Amniotic stem cell (primary cell): Measurements from ENCODE around the gene SLAIN2.
"Not testable (repeated sequence)": the region's sequence is repeated elsewhere in the genome, so short reads cannot be mapped to it uniquely, and the experiment has no call there.

ENCODE experiments used
- DNase-seq: peaks from one replicate; lab custom pipeline; 2025; lab: John Stamatoyannopoulos, UW

SLAIN2 gene

DNA sequence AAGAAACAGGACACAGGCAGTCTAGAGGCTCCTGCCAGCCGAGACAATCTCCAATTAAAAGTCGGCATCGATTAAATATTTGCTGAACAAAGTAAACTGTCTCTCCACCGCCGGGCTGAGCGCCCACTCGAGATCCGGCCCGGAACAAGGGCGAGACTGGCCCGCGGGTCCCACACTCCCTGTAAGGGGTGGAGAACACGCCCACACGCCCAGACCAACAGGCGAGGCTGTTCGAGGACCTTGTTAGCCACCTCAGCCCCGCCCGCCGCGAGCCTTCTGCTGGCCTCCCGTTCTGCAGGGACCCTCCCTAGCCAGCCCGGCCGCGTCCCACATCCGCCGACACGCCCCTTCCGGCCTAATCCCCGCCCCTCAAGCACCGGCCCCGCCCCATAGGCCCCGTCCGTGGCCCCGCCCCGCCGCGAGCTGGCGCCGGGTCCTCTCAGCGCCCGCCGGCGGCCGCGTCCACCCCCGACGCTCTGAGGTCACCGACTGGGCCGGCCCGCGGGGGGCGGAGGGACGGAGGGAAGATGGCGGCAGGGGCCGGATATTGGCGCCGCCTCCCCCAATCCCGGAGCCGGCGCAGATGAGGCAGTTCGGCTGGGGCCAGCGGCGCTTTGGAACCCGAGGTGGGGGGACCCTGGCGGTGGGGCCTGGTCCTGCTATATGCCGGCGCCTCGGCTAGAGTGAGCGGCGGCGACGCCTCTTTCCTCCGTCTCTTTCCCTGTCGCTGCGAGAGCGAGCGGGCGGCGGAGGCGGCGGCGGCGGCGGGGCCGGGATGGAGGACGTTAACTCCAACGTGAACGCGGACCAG, at the start of gene SLAIN2:
Gene SLAIN2 (plus strand): TSS at position 565 of the 811 bp plus-strand sequence. CDS start 211 bp downstream, at position 776.
- peak; percentile 99 for DNase-seq

DNA sequence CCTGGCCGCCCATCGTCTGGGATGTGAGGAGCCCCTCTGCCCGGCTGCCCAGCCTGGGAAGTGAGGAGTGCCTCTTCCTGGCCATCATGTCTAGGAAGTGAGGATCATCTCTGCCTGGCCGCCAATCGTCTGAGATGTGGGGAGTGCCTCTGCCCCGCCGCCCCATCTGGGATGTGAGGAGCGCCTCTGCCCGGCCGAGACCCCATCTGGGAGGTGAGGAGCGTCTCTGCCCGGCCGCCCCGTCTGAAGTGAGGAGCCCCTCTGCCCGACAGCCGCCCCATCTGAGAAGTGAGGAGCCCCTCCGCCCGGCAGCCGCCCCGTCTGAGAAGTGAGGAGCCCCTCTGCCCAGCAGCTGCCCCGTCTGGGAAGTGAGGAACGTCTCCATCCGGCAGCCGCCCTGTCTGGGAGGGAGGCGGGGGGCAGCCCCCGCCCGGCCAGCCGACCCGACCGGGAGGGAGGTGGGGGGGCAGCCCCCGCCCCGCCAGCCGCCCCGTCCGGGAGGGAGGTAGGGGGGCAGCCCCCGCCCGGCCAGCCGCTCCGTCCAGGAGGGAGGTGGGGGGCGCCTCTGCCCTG, 49.0 kb upstream of the SLAIN2 start:
- DNase-seq: not testable (repeated sequence)

- no peak for DNase-seq
Measured at GRCh38 chr4:48295116-48295515, 46.2 kb upstream of the SLAIN2 start.

- no peak for DNase-seq
Measured at GRCh38 chr4:48296365-48296764, 45.0 kb upstream of the SLAIN2 start.

DNA sequence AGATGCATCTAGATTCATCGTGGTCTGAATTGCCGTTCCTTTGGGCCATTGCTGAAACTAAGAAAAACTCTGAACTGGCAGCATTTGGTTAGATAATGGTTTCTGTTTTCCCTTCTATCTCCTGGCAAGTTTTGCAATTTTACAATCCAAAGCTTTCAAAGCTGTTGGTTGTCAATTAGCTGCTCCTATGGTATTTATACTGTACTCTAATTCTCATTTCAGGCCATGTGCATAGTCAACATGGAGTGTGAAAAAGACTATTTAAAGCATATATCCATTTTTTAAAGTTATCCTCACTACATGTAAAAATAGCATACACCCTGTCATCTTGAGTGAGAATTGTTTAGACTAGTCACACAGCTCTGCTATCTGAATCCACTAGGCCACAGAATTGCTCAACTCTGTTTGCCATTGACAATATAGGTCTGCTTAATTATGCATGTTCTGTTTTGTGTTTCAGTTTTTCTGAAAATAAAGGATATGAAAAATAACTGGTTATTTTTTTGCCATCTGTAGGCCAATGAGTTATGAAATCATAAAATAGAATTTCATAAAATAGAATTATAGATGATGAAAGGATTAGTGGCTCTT, 44.0 kb upstream of the SLAIN2 start:
- DNase-seq: no peak

GRCh38 chr4:48299560-48299959, 41.8 kb upstream of the SLAIN2 start:
- no peak for DNase-seq

- no peak for DNase-seq
Measured at GRCh38 chr4:48300004-48300403, 41.3 kb upstream of the SLAIN2 start.

DNA sequence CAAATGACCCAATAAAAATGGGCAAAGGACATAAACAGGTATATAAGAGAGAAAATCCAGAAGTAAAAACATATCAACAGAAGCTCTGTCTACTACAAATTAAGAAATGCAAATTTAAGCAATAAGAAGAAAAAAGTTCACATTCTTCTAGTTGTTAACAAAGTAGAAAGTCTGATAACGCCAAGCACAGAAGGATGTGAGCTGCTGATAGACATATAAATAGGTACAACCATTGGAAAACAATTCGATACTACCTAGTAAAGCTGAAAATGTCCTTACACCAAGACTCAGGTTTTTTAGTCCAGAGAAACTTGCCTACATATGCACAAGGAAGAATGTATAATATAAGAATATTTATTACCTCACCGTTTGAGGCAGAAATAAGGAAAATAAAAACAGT, 35.8 kb upstream of the SLAIN2 start:
- DNase-seq: no peak

- DNase-seq: no peak
Measured at GRCh38 chr4:48307528-48307927, 33.8 kb upstream of the SLAIN2 start.

- DNase-seq: no peak
Measured at GRCh38 chr4:48308901-48309300, 32.4 kb upstream of the SLAIN2 start.

GRCh38 chr4:48311896-48312295, 29.4 kb upstream of the SLAIN2 start:
- no peak for DNase-seq

- not testable (repeated sequence) for DNase-seq
Measured at GRCh38 chr4:48314746-48315145, 26.6 kb upstream of the SLAIN2 start.

- DNase-seq: peak; percentile 34
Measured at GRCh38 chr4:48315728-48316630, 25.4 kb upstream of the SLAIN2 start.

DNA sequence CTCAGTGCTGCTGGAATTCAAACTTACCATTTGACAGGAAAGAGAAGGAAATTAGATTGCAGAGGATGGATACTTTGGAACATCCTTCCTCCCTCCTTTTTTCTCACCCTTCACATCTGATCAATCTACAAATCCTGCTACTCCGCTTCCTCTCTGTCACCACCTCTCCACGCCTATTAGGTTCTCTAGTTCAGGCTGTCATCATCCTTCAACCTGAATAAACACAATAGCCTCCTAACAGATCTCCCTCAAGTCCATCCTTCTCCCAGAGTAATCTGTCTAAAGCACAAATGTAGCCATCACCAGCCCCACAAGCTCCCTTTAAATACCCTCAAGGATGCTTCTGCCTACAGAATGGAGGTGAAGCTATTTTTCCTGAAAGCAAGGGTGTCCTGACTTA, 20.0 kb upstream of the SLAIN2 start:
- DNase-seq: no peak

DNA sequence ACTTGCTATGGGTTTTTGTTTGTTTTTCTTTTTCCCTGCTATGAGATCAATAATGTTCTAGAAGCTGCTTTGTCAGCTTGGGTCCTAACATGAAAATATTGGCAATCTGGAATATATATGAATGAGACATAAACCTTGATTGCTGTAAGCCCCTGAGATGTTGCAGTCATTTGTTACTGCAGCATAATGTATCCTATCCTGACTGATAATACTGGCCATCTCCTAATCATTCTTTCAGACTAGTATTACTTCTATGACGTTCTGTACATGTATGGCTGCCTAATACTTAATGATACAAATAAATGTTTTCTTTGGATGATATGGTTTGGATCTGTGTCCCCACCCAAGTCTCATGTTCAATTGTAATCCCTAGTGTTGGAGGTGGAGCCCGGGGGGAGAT, 19.3 kb upstream of the SLAIN2 start:
- no peak for DNase-seq

DNA sequence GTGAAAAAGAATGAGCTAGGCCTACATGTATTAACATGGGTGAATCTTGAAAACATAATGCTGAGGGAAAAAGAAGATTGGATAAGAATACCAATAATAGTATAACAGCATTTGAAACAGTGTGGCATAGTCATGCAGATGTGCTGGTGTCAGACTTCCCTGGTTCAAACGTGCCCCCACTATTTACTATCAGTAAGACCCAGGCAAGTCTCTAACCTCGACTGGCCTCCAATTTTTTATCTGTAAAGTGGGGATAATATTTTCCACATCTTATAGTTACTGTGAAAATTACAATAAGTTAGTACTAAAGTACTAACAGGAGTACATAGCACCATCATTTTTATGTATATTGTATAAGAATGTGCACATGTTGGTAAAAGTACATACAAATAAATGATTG, 17.0 kb upstream of the SLAIN2 start:
- no peak for DNase-seq

DNA sequence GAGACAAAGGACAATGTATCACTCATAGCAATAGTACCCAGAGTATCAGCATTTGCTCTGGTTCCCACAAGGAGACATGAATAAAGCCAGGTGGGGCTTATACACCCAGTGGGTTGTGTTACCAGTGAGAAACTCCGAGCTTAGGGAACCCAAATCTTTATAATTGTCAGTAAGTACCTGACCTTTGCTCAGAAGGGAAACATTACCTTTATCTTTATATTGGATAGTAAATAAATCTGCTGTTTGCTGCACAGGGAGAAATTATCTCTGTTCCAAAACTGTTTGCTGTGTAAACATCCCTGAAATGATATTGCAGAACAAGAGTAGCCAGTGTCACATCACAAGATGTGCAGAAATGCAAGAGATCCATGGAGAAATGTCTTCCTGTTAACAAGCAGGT, 12.1 kb upstream of the SLAIN2 start:
- no peak for DNase-seq

- DNase-seq: peak; percentile 38
Measured at GRCh38 chr4:48329976-48330375, 11.4 kb upstream of the SLAIN2 start.

DNA sequence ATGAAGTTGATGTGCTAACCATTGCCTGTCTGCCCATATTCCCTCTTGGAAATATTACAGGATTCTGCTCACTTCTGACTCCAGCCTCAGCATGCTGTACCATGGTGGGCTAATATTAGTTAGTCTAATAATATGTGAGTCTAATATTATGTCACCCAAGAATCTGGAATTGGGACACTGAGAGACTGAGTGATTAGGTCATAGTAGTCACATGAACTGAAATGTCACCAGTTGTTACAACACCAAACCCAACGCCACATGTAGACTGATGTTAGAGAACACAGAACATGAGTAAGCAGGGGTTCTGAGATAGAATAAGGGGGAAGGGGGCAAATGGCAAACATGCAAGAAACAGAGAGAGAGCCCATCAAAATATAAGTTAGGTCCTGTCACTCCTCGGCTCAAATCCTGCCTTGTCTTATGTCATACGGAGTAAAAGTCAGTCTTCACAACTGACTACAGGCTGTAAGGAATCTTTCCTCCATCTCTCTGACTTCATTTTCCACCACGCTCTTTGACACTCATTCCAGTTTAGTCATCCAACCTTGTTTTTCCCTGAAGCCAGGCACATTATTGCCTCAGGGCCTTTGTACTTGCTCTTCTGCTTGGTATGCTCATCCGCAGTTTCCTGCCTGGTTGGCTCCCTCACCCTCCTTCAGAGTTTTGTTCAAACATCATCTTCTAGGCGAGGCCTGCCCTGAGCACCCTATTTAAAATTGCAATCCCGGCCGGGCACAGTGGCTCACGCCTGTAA, 9.6 kb upstream of the SLAIN2 start:
- DNase-seq: no peak

- no peak for DNase-seq
Measured at GRCh38 chr4:48332661-48333060, 8.7 kb upstream of the SLAIN2 start.

- no peak for DNase-seq
Measured at GRCh38 chr4:48333587-48333986, 7.7 kb upstream of the SLAIN2 start.

- DNase-seq: no peak
Measured at GRCh38 chr4:48334236-48334635, 7.1 kb upstream of the SLAIN2 start.
